ENCODE data around the gene ABLIM2. TPM values are rescaled to one million over a fixed set of nuclear protein-coding genes. Genes with fewer than 3 reads are reported as not detected.

Gene ABLIM2
- total RNA-seq, 1 experiment from 2014 or later = 2.7 TPM

DNA sequence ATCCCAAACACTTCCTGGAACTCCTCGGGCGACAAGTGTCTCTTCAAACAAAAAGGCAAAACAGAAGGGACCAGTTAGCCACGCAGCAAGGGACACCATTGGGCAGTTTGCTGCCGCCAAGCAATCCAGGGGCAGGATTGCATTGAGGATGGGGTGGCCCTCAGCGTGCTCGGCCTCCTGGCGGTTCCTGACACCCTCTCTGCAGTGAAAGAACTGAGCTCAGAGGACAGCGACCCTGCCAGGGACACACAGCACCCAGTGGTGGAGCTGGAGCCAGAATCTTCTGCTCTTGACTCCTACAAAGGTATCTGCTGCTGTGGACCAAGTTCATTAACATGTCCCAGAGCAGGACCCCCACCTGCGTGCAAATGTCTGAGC, 191.6 kb downstream of the ABLIM2 start:
- TF ChIP-seq, protein P1, sequence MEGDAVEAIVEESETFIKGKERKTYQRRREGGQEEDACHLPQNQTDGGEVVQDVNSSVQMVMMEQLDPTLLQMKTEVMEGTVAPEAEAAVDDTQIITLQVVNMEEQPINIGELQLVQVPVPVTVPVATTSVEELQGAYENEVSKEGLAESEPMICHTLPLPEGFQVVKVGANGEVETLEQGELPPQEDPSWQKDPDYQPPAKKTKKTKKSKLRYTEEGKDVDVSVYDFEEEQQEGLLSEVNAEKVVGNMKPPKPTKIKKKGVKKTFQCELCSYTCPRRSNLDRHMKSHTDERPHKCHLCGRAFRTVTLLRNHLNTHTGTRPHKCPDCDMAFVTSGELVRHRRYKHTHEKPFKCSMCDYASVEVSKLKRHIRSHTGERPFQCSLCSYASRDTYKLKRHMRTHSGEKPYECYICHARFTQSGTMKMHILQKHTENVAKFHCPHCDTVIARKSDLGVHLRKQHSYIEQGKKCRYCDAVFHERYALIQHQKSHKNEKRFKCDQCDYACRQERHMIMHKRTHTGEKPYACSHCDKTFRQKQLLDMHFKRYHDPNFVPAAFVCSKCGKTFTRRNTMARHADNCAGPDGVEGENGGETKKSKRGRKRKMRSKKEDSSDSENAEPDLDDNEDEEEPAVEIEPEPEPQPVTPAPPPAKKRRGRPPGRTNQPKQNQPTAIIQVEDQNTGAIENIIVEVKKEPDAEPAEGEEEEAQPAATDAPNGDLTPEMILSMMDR (conservative IDR thresholded peaks at IDR 0.05; ENCODE audit: low read depth, low read length) = no peak
- TF ChIP-seq EZH2 (IDR thresholded peaks at IDR 0.05; ENCODE audit: borderline replicate concordance, low read depth, low read length, poor library complexity, severe bottlenecking) = no peak
- DNase-seq (ENCODE audit: low spot score) = no peak
- H3K9me3 ChIP-seq (ENCODE audit: low read depth, low read length, poor library complexity, severe bottlenecking) = no peaks in the 10 kb centered on the region
- ChIA-PET POLR2A (ENCODE audit: low non-redundant PET) (no interaction called here), CTCF (no interaction called here)
- no peaks in the 10 kb centered on the region for H3K36me3 ChIP-seq (ENCODE audit: insufficient read depth, low read length, poor library complexity, severe bottlenecking)
- H3K27me3 ChIP-seq (replicated peaks; ENCODE audit: insufficient read depth, low read depth, low read length, poor library complexity) = no peaks in the 10 kb centered on the region
- H3K4me1 ChIP-seq (ENCODE audit: insufficient read depth, low read length, poor library complexity, severe bottlenecking) = peaks cover 53% of the 10 kb centered on the region
- H3K4me3 ChIP-seq (ENCODE audit: low read depth, low read length, poor library complexity, severe bottlenecking) = no peak overlapping the region
- H3K27ac ChIP-seq (ENCODE audit: low read depth, low read length, poor library complexity, severe bottlenecking) = no peak overlapping the region
- BruUV-seq (replicated peaks) = no TSS peak
- intact Hi-C loops (cut with micrococcal nuclease; ENCODE audit: unreplicated experiment) = no loop called here

DNA sequence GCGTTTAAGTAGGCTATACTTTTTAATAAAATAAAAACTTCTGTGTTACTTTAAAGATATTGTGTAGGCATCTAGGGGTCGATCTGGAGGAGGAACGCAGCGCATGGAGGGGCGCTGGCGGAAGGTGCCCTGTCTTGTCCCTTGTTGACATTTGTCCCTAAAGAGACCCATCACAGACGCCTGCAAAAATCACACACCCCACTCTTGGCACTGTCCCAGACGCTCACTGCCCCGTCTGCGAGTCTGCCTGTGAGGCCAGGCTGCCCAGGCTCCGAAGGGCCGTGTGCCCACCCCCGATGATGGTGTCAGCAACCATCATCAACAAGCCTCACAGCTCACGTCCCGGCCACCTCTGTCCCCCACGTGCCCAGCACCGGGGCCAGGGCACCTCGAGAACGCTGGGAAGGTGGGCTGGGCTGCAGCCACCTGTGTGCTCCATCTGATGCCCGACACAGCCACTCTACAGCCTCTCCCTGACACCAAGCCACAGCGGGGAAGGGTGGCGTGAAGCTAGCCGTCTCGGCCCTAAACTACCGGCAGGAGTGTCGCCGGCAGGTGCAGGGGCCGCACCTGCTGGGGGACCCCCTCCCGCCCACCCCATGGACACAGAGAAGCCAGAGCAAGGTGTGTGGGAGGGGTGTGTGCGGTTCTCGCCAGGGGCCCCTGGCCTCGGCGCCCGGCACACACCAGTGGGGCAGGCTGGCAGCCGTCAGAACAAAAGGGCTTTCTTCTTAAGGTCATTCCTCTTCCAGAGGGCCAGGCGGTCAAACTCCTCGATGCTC, 192.1 kb downstream of the ABLIM2 start:
- no peak overlapping the region for H3K4me3 ChIP-seq (ENCODE audit: low read depth, low read length, poor library complexity, severe bottlenecking)
- no peak for TF ChIP-seq EZH2 (IDR thresholded peaks at IDR 0.05; ENCODE audit: borderline replicate concordance, low read depth, low read length, poor library complexity, severe bottlenecking)
- TF ChIP-seq, protein P1 (conservative IDR thresholded peaks at IDR 0.05; ENCODE audit: low read depth, low read length) = no peak
- POLR2A ChIA-PET (ENCODE audit: low non-redundant PET) = no interaction called here
- BruUV-seq (replicated peaks) = no TSS peak
- intact Hi-C loops (cut with micrococcal nuclease; ENCODE audit: unreplicated experiment) = no loop called here
- no peaks in the 10 kb centered on the region for H3K9me3 ChIP-seq (ENCODE audit: low read depth, low read length, poor library complexity, severe bottlenecking)
- no peak overlapping the region for H3K27ac ChIP-seq (ENCODE audit: low read depth, low read length, poor library complexity, severe bottlenecking)
- no peaks in the 10 kb centered on the region for H3K36me3 ChIP-seq (ENCODE audit: insufficient read depth, low read length, poor library complexity, severe bottlenecking)
- CTCF ChIA-PET = no interaction called here
- H3K27me3 ChIP-seq (replicated peaks; ENCODE audit: insufficient read depth, low read depth, low read length, poor library complexity) = no peaks in the 10 kb centered on the region
- no peak for DNase-seq (ENCODE audit: low spot score)
- H3K4me1 ChIP-seq (ENCODE audit: insufficient read depth, low read length, poor library complexity, severe bottlenecking) = peaks cover 59% of the 10 kb centered on the region

DNA sequence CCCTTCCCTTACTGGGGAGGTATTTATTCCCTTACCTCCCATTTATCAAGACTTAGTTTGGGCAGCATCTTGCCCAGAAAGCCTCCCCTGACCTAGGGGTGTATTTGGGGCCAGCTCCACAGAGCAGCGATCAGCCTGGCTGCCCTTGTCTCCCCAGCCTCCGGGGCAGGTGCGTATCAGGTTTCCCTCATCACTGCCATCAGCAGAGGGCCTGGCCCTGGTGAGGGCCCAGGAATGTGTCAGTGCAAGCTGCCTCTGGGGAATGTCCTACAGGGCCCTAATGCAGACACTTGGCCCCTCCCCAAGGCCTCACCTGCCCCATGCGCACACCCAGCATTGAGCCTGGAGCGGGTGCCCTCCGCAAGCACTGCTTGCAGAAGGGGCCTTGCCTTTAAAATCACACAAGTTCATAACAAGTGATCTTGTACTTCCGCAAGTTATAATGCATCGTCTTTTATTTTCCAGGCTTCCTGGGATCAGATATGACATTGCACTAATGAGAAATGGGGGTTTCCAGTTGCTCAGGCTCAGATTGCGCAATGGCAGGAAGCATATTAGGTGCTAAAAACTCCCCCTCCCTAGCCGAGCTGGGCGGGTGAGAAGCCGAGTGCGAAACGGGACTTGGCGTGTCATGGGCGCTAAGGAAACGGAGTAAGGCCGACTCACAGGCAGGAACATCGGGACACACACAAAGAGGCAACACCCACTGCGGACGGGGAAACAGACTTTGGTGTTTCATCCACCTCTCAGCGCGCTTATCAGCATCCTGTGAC, 193.5 kb downstream of the ABLIM2 start:
- intact Hi-C loops (cut with micrococcal nuclease; ENCODE audit: unreplicated experiment) = no loop called here

More for the DNA sequence above, 193.5 kb downstream of the ABLIM2 start:
- Histone ChIP-seq H3K4me3 (ENCODE audit: low read depth, low read length, poor library complexity, severe bottlenecking) (no peak overlapping the region), H3K4me1 (ENCODE audit: insufficient read depth, low read length, poor library complexity, severe bottlenecking) (peaks cover 61% of the 10 kb centered on the region), H3K27me3 (replicated peaks; ENCODE audit: insufficient read depth, low read depth, low read length, poor library complexity) (no peaks in the 10 kb centered on the region), H3K36me3 (ENCODE audit: insufficient read depth, low read length, poor library complexity, severe bottlenecking) (no peaks in the 10 kb centered on the region), H3K27ac (ENCODE audit: low read depth, low read length, poor library complexity, severe bottlenecking) (peak overlapping the region; percentile 49), H3K9me3 (ENCODE audit: low read depth, low read length, poor library complexity, severe bottlenecking) (no peaks in the 10 kb centered on the region)
- ChIA-PET POLR2A (ENCODE audit: low non-redundant PET) (no interaction called here), CTCF (interaction anchor here (0.7 kb wide), 1 partner anchor 218 kb away, joined by 5 read pairs; no protein-coding TSS in a partner anchor)
- TF ChIP-seq EZH2 (IDR thresholded peaks at IDR 0.05; ENCODE audit: borderline replicate concordance, low read depth, low read length, poor library complexity, severe bottlenecking) = no peak
- TF ChIP-seq, protein P1 (conservative IDR thresholded peaks at IDR 0.05; ENCODE audit: low read depth, low read length) = no peak
- no TSS peak for BruUV-seq (replicated peaks)
- peak; percentile 68 for DNase-seq (ENCODE audit: low spot score)
